ENCODE data around the gene ESRRB.

GRCh38 chr14:76439237-76439775 is 63.4 kb downstream of the ESRRB start:
- TF ChIP-seq EZH2 (IDR thresholded peaks at IDR 0.05; ENCODE audit: borderline replicate concordance) (no peak), CTCF (IDR thresholded peaks at IDR 0.05; ENCODE audit: poor library complexity) (no peak)
